Astrocyte (in vitro differentiated cells and primary cell): ENCODE measurements around the gene BDH2. TPM values are rescaled to one million over a fixed set of nuclear protein-coding genes. Genes with fewer than 3 reads are reported as not detected.

Experiments
- DNase-seq: peaks from one replicate; pipeline ENCODE4 v3.0.0-alpha.2; 2010; ENCODE audit warnings: low read depth
- FAIRE-seq: peaks from 2 replicates; lab custom pipeline; 2011; peaks lifted over from hg19 to GRCh38; lab: Jason Lieb, UNC
- H2AFZ ChIP-seq: 2 replicates; pipeline ENCODE4 v1.6.0; 2012; ENCODE audit warnings: low read depth, low read length, inconsistent platforms
- H3K27ac ChIP-seq: 2 replicates; pipeline ENCODE4 v1.5.1; 2011; ENCODE audit warnings: low read depth, low read length, inconsistent platforms
- H3K27me3 ChIP-seq: 2 replicates; pipeline ENCODE4 v1.6.0; 2011; ENCODE audit warnings: low read length, inconsistent platforms; ENCODE audit not compliant: insufficient read depth
- H3K36me3 ChIP-seq: 2 replicates; pipeline ENCODE4 v1.5.1; 2011; ENCODE audit warnings: low read length, inconsistent platforms; ENCODE audit not compliant: insufficient read depth
- H3K4me1 ChIP-seq: 2 replicates; pipeline ENCODE4 v1.5.1; 2011; ENCODE audit warnings: low read length, inconsistent platforms; ENCODE audit not compliant: insufficient read depth
- H3K4me2 ChIP-seq: 2 replicates; pipeline ENCODE4 v1.6.0; 2012; ENCODE audit warnings: low read length, inconsistent platforms
- H3K4me3 ChIP-seq: 2 replicates; pipeline ENCODE4 v1.5.1; 2011; ENCODE audit warnings: low read depth, mild to moderate bottlenecking, low read length, inconsistent platforms; ENCODE audit not compliant: insufficient read depth
- H3K79me2 ChIP-seq: 2 replicates; pipeline ENCODE4 v1.6.0; 2012; ENCODE audit warnings: mild to moderate bottlenecking, low read length, inconsistent platforms; ENCODE audit not compliant: insufficient read depth
- H3K9ac ChIP-seq: 2 replicates; pipeline ENCODE4 v1.6.0; 2012; ENCODE audit warnings: mild to moderate bottlenecking, low read length, inconsistent platforms
- H3K9me3 ChIP-seq: 2 replicates; pipeline ENCODE4 v1.5.1; 2012; ENCODE audit warnings: low read depth, mild to moderate bottlenecking, low read length, inconsistent platforms; ENCODE audit not compliant: insufficient read depth
- H4K20me1 ChIP-seq: 2 replicates; pipeline ENCODE4 v1.6.0; 2012; ENCODE audit warnings: low read length, inconsistent platforms; ENCODE audit not compliant: insufficient read depth
- H3K27ac Mint-ChIP-seq: one replicate; pipeline ENCODE4 v1.8.0; 2021; ENCODE audit warnings: mild to moderate bottlenecking, mixed read lengths; ENCODE audit not compliant: unreplicated experiment
- H3K27me3 Mint-ChIP-seq: one replicate; pipeline ENCODE4 v1.8.0; 2021; ENCODE audit warnings: low read depth, mixed read lengths; ENCODE audit not compliant: unreplicated experiment
- H3K36me3 Mint-ChIP-seq: one replicate; pipeline ENCODE4 v1.8.0; 2021; ENCODE audit warnings: low read depth, mixed read lengths; ENCODE audit not compliant: unreplicated experiment
- H3K4me1 Mint-ChIP-seq: one replicate; pipeline ENCODE4 v1.8.0; 2021; ENCODE audit warnings: low read depth, mixed read lengths; ENCODE audit not compliant: unreplicated experiment
- H3K4me3 Mint-ChIP-seq: one replicate; pipeline ENCODE4 v1.8.0; 2021; ENCODE audit warnings: mild to moderate bottlenecking, moderate library complexity, mixed read lengths; ENCODE audit not compliant: unreplicated experiment
- H3K9me3 Mint-ChIP-seq: one replicate; pipeline ENCODE4 v1.8.0; 2021; ENCODE audit warnings: mild to moderate bottlenecking, mixed read lengths; ENCODE audit not compliant: unreplicated experiment
- EZH2 ChIP-seq: IDR thresholded peaks from 2 replicates; pipeline ENCODE4 v1.6.1; 2012; ENCODE audit warnings: mild to moderate bottlenecking, low read length, inconsistent platforms; ENCODE audit not compliant: insufficient read depth
- total RNA-seq: library from RNA; stranded (reverse); gene quantifications from 2 replicates; pipeline ENCODE4 v1.2.1, GENCODE V29; 2021
- TF ChIP-seq, protein P1 (sequence below): IDR thresholded peaks from 2 replicates; pipeline ENCODE4 v1.5.1; 2011; ENCODE audit warnings: low read depth, mild to moderate bottlenecking, inconsistent platforms, low read length, moderate library complexity; ENCODE audit not compliant: insufficient read depth

Gene BDH2
- total RNA-seq, 1 donor from 2014 or later = 31.0 TPM

DNA sequence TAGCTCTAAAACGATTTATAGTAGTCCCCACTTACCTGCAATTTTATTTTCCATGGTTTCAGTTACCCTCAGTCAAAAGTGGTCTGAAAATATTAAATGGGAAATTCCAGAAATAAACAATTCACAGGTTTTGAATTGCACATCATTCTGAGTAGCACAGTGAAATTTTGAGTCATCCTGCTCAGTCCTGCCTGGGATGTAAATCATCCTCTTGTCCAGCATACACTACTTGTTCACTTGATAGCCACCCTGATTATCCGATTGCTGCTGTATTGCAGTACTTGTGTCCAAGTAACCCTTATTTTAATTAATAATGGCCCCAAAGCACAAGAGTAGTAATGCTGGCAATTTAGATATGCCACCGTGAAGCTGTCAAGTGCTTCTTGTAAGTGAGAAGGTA, 23.5 kb upstream of the BDH2 start:
- H3K4me3 Mint-ChIP-seq = no peak overlapping the region
- Histone ChIP-seq H2AFZ (no peak overlapping the region), H4K20me1 (no peaks in the 10 kb centered on the region), H3K4me3 (no peak overlapping the region), H3K36me3 (peaks cover 7% of the 10 kb centered on the region), H3K9ac (no peak overlapping the region), H3K27me3 (no peaks in the 10 kb centered on the region), H3K4me1 (no peaks in the 10 kb centered on the region), H3K9me3 (no peaks in the 10 kb centered on the region), H3K4me2 (no peak overlapping the region), H3K27ac (no peak overlapping the region), H3K79me2 (no peaks in the 10 kb centered on the region)
- no peaks in the 10 kb centered on the region for H3K27me3 Mint-ChIP-seq
- H3K36me3 Mint-ChIP-seq = peaks cover 2% of the 10 kb centered on the region
- no peak for FAIRE-seq
- H3K27ac Mint-ChIP-seq = no peak overlapping the region
- H3K4me1 Mint-ChIP-seq = peaks cover 13% of the 10 kb centered on the region
- H3K9me3 Mint-ChIP-seq = peaks cover 2% of the 10 kb centered on the region
- no peak for TF ChIP-seq EZH2
- TF ChIP-seq, protein P1, sequence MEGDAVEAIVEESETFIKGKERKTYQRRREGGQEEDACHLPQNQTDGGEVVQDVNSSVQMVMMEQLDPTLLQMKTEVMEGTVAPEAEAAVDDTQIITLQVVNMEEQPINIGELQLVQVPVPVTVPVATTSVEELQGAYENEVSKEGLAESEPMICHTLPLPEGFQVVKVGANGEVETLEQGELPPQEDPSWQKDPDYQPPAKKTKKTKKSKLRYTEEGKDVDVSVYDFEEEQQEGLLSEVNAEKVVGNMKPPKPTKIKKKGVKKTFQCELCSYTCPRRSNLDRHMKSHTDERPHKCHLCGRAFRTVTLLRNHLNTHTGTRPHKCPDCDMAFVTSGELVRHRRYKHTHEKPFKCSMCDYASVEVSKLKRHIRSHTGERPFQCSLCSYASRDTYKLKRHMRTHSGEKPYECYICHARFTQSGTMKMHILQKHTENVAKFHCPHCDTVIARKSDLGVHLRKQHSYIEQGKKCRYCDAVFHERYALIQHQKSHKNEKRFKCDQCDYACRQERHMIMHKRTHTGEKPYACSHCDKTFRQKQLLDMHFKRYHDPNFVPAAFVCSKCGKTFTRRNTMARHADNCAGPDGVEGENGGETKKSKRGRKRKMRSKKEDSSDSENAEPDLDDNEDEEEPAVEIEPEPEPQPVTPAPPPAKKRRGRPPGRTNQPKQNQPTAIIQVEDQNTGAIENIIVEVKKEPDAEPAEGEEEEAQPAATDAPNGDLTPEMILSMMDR = no peak
- no peak for DNase-seq

DNA sequence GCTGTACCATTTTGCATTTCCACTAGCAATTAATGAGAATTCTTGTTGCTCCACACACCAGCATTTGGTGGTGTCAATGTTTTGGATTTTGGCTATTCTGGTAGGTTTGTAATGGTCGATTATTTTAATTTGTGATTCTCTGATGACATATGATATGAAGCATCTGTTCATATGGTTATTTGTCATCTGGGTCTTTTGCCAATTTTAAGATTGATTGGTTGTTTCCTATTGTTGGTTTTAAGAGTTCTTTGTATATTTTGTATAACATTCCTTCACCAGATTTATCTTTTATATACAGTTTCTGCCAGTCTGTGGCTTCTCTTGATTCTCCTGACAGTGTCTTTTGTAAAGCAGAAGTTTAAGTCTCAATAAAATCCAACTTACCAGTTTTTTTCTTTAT, 18.5 kb upstream of the BDH2 start:
- DNase-seq (peak; percentile 44), FAIRE-seq (no peak)
- no peak for TF ChIP-seq EZH2
- TF ChIP-seq, protein P1 = no peak
- Histone ChIP-seq H3K9me3 (no peaks in the 10 kb centered on the region), H2AFZ (no peak overlapping the region), H3K27me3 (no peaks in the 10 kb centered on the region), H3K27ac (no peak overlapping the region), H4K20me1 (no peaks in the 10 kb centered on the region), H3K79me2 (no peaks in the 10 kb centered on the region), H3K36me3 (peaks cover 7% of the 10 kb centered on the region), H3K4me3 (no peak overlapping the region), H3K4me1 (no peaks in the 10 kb centered on the region), H3K4me2 (no peak overlapping the region), H3K9ac (no peak overlapping the region)
- H3K36me3 Mint-ChIP-seq = no peaks in the 10 kb centered on the region
- H3K27me3 Mint-ChIP-seq = no peaks in the 10 kb centered on the region
- peaks cover 4% of the 10 kb centered on the region for H3K4me1 Mint-ChIP-seq
- no peak overlapping the region for H3K27ac Mint-ChIP-seq
- H3K9me3 Mint-ChIP-seq = no peaks in the 10 kb centered on the region
- H3K4me3 Mint-ChIP-seq = no peak overlapping the region

DNA sequence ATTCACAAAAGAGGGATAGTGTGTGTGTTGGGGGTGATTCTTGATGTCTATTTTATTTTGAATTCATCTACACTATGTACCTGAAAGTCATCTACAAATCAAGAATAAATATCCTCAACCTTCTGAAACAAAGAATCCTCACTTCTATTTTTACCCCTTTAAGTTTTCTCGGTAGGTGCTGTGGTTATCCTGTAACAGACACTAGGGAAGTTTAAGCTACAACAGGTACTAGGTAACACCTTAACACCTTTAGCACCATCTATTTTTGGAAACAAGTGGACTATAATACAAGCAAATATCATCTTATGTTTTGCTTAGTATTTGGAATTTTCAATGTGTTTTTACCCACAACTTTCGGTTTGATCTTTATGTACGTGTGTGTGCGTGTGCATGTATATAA, 12.0 kb upstream of the BDH2 start:
- Mint-ChIP-seq H3K4me1 (no peaks in the 10 kb centered on the region), H3K27me3 (no peaks in the 10 kb centered on the region), H3K4me3 (no peak overlapping the region), H3K9me3 (no peaks in the 10 kb centered on the region), H3K36me3 (no peaks in the 10 kb centered on the region), H3K27ac (no peak overlapping the region)
- TF ChIP-seq, protein P1 = no peak
- no peak for TF ChIP-seq EZH2
- DNase-seq (no peak), FAIRE-seq (no peak)
- Histone ChIP-seq H3K27ac (no peak overlapping the region), H3K79me2 (no peaks in the 10 kb centered on the region), H3K36me3 (peaks cover 12% of the 10 kb centered on the region), H3K9ac (no peak overlapping the region), H3K4me2 (no peak overlapping the region), H4K20me1 (no peaks in the 10 kb centered on the region), H2AFZ (no peak overlapping the region), H3K27me3 (no peaks in the 10 kb centered on the region), H3K9me3 (no peaks in the 10 kb centered on the region), H3K4me3 (no peak overlapping the region), H3K4me1 (no peaks in the 10 kb centered on the region)
